Measurements from ENCODE around the gene CSF2. TPM values are rescaled to one million over a fixed set of nuclear protein-coding genes. Genes with fewer than 3 reads are reported as not detected.

The CSF2 gene
- total RNA-seq, 2 experiments from 2014 or later, result 0.30 TPM; not detected in 1

GRCh38 chr5:132083071-132083678 is 9.6 kb downstream of the CSF2 start:
- Mint-ChIP-seq H3K4me1 (ENCODE audit: low read depth) (peaks cover 11% of the 10 kb centered on the region), H3K9me3 (no peaks in the 10 kb centered on the region), H3K36me3 (ENCODE audit: low read depth) (no peaks in the 10 kb centered on the region), H3K4me3 (no peak overlapping the region), H3K27me3 (ENCODE audit: low read depth) (no peaks in the 10 kb centered on the region), H3K27ac (no peak overlapping the region)
- DNase-seq, result peak; percentile 57
- CTCF ChIA-PET, result no interaction called here
- intact Hi-C loops (cut with micrococcal nuclease), result no loop called here

DNA sequence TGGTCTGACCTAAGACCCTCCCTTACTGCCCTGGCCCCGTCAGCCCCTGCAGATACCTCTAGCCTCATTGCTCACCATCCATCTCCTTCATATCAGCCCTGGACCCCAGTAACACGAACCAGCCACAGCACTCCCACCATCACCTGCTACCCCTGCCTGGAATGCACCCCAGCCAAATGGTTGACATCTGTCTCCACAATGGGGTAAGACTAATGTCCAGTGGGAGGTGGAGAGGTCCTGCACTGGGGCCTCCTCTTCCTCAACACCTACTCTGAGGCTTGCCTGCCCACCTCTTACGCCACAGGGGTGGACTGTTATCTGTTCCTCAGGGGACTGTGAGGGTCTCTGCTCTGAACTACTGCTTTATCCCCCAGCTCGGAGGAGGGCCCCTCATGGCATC is 12.1 kb downstream of the CSF2 start:
- H3K36me3 Mint-ChIP-seq (ENCODE audit: low read depth), result no peaks in the 10 kb centered on the region
- no peak overlapping the region for H3K4me3 Mint-ChIP-seq

DNA sequence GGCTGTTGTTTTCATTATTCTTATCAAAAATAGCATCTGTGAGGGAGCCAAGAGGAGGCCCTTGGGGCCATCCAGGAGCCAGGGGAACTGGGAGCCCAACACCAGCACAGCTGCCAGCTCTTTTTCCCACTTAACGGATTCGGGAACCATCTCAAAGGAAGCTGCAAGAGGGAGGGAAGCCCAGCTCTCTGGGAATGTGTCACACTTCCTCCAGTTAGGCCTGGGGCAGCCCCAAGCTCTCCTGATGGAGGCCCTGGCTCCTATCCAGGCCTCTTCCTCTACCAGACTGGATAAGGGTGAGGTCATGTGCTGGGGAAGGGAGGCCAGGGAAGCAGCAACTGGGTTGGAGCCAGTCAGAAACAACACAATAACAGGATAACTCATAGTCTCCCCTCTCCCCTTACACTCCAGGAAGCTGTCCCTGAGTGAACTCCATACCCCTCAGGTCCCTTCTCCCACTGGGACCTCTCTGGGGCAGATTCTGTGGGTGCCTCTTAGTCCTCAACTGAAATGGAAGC is 12.7 kb downstream of the CSF2 start:
- Mint-ChIP-seq H3K9me3 (no peaks in the 10 kb centered on the region), H3K36me3 (ENCODE audit: low read depth) (no peaks in the 10 kb centered on the region), H3K4me1 (ENCODE audit: low read depth) (peaks cover 15% of the 10 kb centered on the region), H3K27ac (no peak overlapping the region), H3K27me3 (ENCODE audit: low read depth) (no peaks in the 10 kb centered on the region), H3K4me3 (no peak overlapping the region)
- CTCF ChIA-PET, result no interaction called here
- intact Hi-C loops (cut with micrococcal nuclease), result no loop called here
- no peak for DNase-seq

More for the DNA sequence above, 12.1 kb downstream of the CSF2 start:
- peaks cover 15% of the 10 kb centered on the region for H3K4me1 Mint-ChIP-seq (ENCODE audit: low read depth)
- intact Hi-C loops (cut with micrococcal nuclease), result no loop called here
- no peaks in the 10 kb centered on the region for H3K9me3 Mint-ChIP-seq
- DNase-seq, result no peak
- H3K27me3 Mint-ChIP-seq (ENCODE audit: low read depth), result no peaks in the 10 kb centered on the region
- CTCF ChIA-PET, result interaction anchor here (1.7 kb wide), 1 partner anchor 8 kb away, joined by 4 read pairs; no protein-coding TSS in a partner anchor
- no peak overlapping the region for H3K27ac Mint-ChIP-seq

DNA sequence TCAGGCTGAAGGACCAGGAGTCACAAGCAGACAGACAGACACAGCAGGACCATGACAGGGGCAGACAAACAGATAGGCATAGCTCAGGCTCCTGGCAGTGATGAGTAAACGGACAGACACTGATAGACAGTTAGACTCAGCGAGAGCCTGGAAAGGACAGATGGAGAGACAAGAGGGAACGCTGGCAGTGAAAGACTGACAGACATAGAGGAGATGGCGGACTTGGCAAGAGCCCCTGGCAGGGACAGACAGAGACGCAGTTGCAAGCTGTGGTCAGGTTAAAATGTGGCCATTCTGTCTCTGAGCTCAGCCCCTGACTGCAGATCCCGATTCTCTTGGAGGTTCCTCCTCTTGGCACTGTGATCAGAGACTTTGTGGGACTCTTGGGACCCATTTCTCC is 13.6 kb downstream of the CSF2 start:
- Mint-ChIP-seq H3K4me3 (no peak overlapping the region), H3K27ac (no peak overlapping the region), H3K9me3 (no peaks in the 10 kb centered on the region), H3K27me3 (ENCODE audit: low read depth) (no peaks in the 10 kb centered on the region), H3K36me3 (ENCODE audit: low read depth) (no peaks in the 10 kb centered on the region), H3K4me1 (ENCODE audit: low read depth) (peaks cover 15% of the 10 kb centered on the region)
- no peak for DNase-seq
- CTCF ChIA-PET, result interaction anchor here (1.5 kb wide), 1 partner anchor 22 kb away, joined by 5 read pairs; no protein-coding TSS in a partner anchor
- intact Hi-C loops (cut with micrococcal nuclease), result no loop called here

- Mint-ChIP-seq H3K9me3 (no peaks in the 10 kb centered on the region), H3K27me3 (ENCODE audit: low read depth) (no peaks in the 10 kb centered on the region), H3K36me3 (ENCODE audit: low read depth) (no peaks in the 10 kb centered on the region), H3K4me3 (no peak overlapping the region), H3K27ac (no peak overlapping the region), H3K4me1 (ENCODE audit: low read depth) (peaks cover 15% of the 10 kb centered on the region)
- intact Hi-C loops (cut with micrococcal nuclease), result no loop called here
- no peak for DNase-seq
- CTCF ChIA-PET, result interaction anchor here (1.5 kb wide), 1 partner anchor 22 kb away, joined by 5 read pairs; no protein-coding TSS in a partner anchor
Observed at GRCh38 chr5:132087661-132088060, 14.1 kb downstream of the CSF2 start.

DNA sequence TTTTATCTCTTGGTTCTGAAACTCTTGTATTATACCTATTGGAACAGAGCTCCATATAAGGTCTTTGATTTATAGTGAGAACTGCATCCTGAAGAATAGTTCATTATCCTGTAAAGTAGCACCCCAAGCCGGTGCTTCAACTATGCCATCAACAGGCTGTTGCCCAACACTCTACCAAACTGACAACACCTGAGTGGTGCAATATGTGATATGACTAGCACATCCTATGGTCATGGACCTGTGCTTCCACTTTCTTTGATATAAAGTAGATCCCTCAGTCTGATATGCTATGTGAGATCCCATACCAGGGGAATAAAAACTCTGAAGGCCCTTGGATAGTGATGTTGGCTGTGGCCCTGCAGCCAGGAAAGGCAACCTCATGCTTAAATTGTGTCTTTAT is 15.8 kb downstream of the CSF2 start:
- peaks cover 4% of the 10 kb centered on the region for H3K27me3 Mint-ChIP-seq (ENCODE audit: low read depth)
- CTCF ChIA-PET, result interaction anchor here (0.6 kb wide), 1 partner anchor 304 kb away, joined by 3 read pairs; no protein-coding TSS in a partner anchor
- intact Hi-C loops (cut with micrococcal nuclease), result no loop called here
- peaks cover 8% of the 10 kb centered on the region for H3K4me1 Mint-ChIP-seq (ENCODE audit: low read depth)
- H3K36me3 Mint-ChIP-seq (ENCODE audit: low read depth), result no peaks in the 10 kb centered on the region
- no peak overlapping the region for H3K27ac Mint-ChIP-seq
- no peaks in the 10 kb centered on the region for H3K9me3 Mint-ChIP-seq
- peak; percentile 4 for DNase-seq
- H3K4me3 Mint-ChIP-seq, result no peak overlapping the region

DNA sequence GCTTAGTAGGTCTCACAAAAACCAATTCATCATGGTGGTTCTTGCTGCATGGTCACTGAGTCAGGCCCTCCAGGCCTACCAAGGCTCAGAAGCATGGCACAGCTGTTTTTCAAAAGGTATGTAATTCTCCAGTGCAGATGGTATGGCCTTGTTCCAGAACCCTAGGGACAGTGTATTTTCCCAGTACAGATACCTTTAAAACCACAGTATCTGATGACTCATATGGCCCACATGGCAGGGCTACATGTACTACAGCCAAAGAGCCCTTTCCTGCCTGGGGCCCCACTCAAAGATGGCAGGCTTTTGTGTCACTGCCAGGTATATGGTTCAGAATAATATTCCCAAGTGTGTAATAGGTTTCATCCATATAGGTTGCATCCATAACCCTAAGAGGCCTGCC is 16.5 kb downstream of the CSF2 start:
- H3K27me3 Mint-ChIP-seq (ENCODE audit: low read depth), result peaks cover 4% of the 10 kb centered on the region
- no peaks in the 10 kb centered on the region for H3K9me3 Mint-ChIP-seq
- CTCF ChIA-PET, result no interaction called here
- H3K4me3 Mint-ChIP-seq, result no peak overlapping the region
- peaks cover 11% of the 10 kb centered on the region for H3K4me1 Mint-ChIP-seq (ENCODE audit: low read depth)
- no peaks in the 10 kb centered on the region for H3K36me3 Mint-ChIP-seq (ENCODE audit: low read depth)
- no peak overlapping the region for H3K27ac Mint-ChIP-seq
- DNase-seq, result peak; percentile 20
- intact Hi-C loops (cut with micrococcal nuclease), result loop anchor here (10.0 kb wide), 1 partner anchor 805 kb away; no protein-coding TSS in a partner anchor

DNA sequence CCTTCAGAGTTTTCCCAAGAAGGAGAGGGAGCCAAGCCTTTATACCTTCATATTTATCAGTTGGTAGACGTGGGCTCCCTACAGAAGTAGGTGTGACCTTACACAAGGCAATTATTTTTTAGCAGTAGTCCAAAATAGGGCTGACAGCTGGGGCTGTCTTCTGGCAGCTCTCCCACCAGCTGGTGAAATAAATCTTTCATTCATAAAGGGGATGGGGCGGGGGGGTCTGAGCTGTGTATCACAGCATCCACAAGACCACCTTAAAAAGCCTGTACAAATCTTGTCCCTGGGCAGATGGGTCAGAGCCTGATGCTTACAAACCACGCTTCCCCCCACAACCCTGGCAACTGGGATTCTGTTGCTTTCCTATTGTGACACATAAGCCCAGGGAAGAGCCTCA is 19.7 kb downstream of the CSF2 start:
- Mint-ChIP-seq H3K36me3 (ENCODE audit: low read depth) (no peaks in the 10 kb centered on the region), H3K27me3 (ENCODE audit: low read depth) (peaks cover 4% of the 10 kb centered on the region), H3K27ac (no peak overlapping the region), H3K9me3 (no peaks in the 10 kb centered on the region), H3K4me3 (no peak overlapping the region), H3K4me1 (ENCODE audit: low read depth) (peaks cover 23% of the 10 kb centered on the region)
- intact Hi-C loops (cut with micrococcal nuclease), result loop anchor here (10.0 kb wide), 1 partner anchor 808 kb away; no protein-coding TSS in a partner anchor
- CTCF ChIA-PET, result interaction anchor here (1.1 to 1.4 kb wide), 2 partner anchors 8 to 12 kb away, joined by 4 to 9 read pairs; no protein-coding TSS in a partner anchor
- DNase-seq, result no peak

DNA sequence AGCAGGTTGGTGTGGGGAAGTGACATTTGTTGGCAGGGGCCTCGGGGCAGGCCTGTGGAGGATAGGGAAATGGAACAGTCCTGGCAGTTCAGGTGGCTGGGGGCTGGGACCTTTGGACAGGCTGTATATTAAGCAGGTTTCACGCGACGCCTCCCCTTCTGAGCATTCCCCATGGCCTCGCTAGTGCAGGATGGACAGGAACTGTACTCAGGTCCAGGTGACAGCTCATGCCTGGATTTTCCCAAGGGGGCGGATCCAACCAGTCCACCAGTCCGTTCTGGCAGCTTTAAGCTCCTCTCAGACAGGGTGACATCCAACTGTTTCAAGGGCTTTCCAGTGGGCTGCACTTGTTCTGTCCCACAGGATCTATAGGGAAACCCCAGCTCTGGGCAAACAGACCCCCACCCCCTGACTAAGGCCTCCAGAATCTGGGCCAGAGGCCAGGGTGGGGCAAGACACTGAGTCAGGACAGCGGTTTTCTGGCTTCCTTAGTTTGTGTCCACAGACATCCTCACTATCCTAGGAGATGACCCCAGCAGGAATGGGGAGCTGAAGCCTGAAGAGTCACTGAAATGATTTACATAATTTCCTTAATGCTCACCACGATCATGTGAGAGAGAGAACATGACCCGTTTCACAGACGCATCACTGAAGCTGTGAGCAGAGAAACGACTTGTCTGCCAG is 20.9 kb downstream of the CSF2 start:
- CTCF ChIA-PET, result interaction anchor here (1.0 to 1.1 kb wide), 2 partner anchors 9 to 10 kb away, joined by 3 to 4 read pairs; no protein-coding TSS in a partner anchor
- peaks cover 33% of the 10 kb centered on the region for H3K4me1 Mint-ChIP-seq (ENCODE audit: low read depth)
- no peak overlapping the region for H3K4me3 Mint-ChIP-seq
- H3K36me3 Mint-ChIP-seq (ENCODE audit: low read depth), result no peaks in the 10 kb centered on the region
- no peak overlapping the region for H3K27ac Mint-ChIP-seq
- no peaks in the 10 kb centered on the region for H3K9me3 Mint-ChIP-seq
- peak; percentile 37 for DNase-seq
- H3K27me3 Mint-ChIP-seq (ENCODE audit: low read depth), result peaks cover 4% of the 10 kb centered on the region
- intact Hi-C loops (cut with micrococcal nuclease), result loop anchor here (5.0 to 10.0 kb wide), 5 partner anchors 318 to 837 kb away; no protein-coding TSS in a partner anchor

DNA sequence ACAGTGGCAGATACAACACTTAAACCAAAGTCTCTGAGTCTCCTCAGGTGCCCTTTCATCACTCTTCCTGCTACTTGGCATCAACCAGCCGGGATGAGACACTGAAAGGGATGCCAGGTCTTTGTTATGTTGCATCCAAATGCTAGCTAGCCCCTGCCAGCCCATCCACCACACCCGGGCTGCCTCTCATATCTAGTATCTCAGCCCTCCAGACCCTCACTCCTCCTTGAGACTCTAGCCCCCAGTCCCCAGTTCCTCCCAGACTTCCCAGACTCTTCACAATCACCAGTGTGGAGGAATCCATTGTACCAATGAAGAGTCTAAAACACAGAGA is 21.5 kb downstream of the CSF2 start:
- no peaks in the 10 kb centered on the region for H3K9me3 Mint-ChIP-seq
- no peaks in the 10 kb centered on the region for H3K36me3 Mint-ChIP-seq (ENCODE audit: low read depth)
- H3K4me1 Mint-ChIP-seq (ENCODE audit: low read depth), result peaks cover 36% of the 10 kb centered on the region
- intact Hi-C loops (cut with micrococcal nuclease), result loop anchor here (5.0 to 10.0 kb wide), 5 partner anchors 317 to 838 kb away; no protein-coding TSS in a partner anchor
- no peak overlapping the region for H3K4me3 Mint-ChIP-seq
- peaks cover 4% of the 10 kb centered on the region for H3K27me3 Mint-ChIP-seq (ENCODE audit: low read depth)
- H3K27ac Mint-ChIP-seq, result no peak overlapping the region
- CTCF ChIA-PET, result interaction anchor here (1.0 kb wide), 1 partner anchor 10 kb away, joined by 3 read pairs; no protein-coding TSS in a partner anchor
- no peak for DNase-seq

DNA sequence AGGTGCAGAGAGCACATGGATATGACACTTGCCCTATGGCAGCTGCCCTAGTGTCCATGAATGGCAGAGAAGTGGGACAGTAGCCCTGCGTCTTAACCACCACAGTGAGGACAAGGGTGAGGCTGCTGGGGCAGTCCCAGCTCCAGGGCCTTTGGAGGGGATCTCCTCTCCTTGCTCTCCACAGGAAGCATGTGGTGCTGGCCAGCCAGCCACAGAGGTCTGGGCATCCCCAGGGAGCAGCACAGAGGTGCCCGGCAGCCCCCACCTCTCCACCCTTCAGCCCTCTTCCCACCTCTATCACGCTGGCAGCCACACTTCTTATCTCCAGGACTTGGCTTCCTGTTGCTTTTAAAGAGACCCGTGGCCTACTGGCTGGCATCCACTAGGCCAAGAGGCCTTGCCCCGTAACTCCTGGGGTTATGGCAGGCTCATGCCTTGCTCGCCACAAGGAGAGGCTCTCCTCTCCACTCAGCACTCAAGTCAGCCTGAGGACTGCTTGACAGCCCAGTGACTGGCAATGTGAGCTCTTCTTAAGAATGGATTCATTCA is 21.9 kb downstream of the CSF2 start:
- peaks cover 39% of the 10 kb centered on the region for H3K4me1 Mint-ChIP-seq (ENCODE audit: low read depth)
- no peak overlapping the region for H3K4me3 Mint-ChIP-seq
- CTCF ChIA-PET, result interaction anchor here (1.0 kb wide), 1 partner anchor 11 kb away, joined by 3 read pairs; no protein-coding TSS in a partner anchor
- DNase-seq, result peak; percentile 45
- H3K36me3 Mint-ChIP-seq (ENCODE audit: low read depth), result no peaks in the 10 kb centered on the region
- no peak overlapping the region for H3K27ac Mint-ChIP-seq
- no peaks in the 10 kb centered on the region for H3K9me3 Mint-ChIP-seq
- peaks cover 4% of the 10 kb centered on the region for H3K27me3 Mint-ChIP-seq (ENCODE audit: low read depth)
- intact Hi-C loops (cut with micrococcal nuclease), result loop anchor here (5.0 to 10.0 kb wide), 5 partner anchors 317 to 838 kb away; no protein-coding TSS in a partner anchor

GRCh38 chr5:132096904-132097303 is 23.3 kb downstream of the CSF2 start:
- no peak overlapping the region for H3K4me3 Mint-ChIP-seq
- CTCF ChIA-PET, result interaction anchor here (0.5 to 1.2 kb wide), 2 partner anchors 96 to 181 kb away, joined by 3 read pairs; no protein-coding TSS in a partner anchor

More at GRCh38 chr5:132096904-132097303, 23.3 kb downstream of the CSF2 start:
- Mint-ChIP-seq H3K4me1 (ENCODE audit: low read depth) (peaks cover 51% of the 10 kb centered on the region), H3K27ac (no peak overlapping the region), H3K36me3 (ENCODE audit: low read depth) (no peaks in the 10 kb centered on the region), H3K27me3 (ENCODE audit: low read depth) (peaks cover 4% of the 10 kb centered on the region), H3K9me3 (no peaks in the 10 kb centered on the region)
- DNase-seq, result no peak
- intact Hi-C loops (cut with micrococcal nuclease), result loop anchor here (5.0 to 10.0 kb wide), 5 partner anchors 315 to 840 kb away; no protein-coding TSS in a partner anchor
